Activated T-helper 1 cell treated with anti-CD3 and anti-CD28 coated beads, Interleukin-2, amount 50 U/mL, for 16 hours (primary cell): ENCODE measurements around the gene STXBP2.

ENCODE experiments used
- DNase-seq, 2 donors: peaks; one replicate each; pipeline ENCODE4 v3.0.0-alpha.2; 2020; ENCODE audit warnings: low read depth in 1 of 2, low spot score in 1 of 2

The STXBP2 gene

DNA sequence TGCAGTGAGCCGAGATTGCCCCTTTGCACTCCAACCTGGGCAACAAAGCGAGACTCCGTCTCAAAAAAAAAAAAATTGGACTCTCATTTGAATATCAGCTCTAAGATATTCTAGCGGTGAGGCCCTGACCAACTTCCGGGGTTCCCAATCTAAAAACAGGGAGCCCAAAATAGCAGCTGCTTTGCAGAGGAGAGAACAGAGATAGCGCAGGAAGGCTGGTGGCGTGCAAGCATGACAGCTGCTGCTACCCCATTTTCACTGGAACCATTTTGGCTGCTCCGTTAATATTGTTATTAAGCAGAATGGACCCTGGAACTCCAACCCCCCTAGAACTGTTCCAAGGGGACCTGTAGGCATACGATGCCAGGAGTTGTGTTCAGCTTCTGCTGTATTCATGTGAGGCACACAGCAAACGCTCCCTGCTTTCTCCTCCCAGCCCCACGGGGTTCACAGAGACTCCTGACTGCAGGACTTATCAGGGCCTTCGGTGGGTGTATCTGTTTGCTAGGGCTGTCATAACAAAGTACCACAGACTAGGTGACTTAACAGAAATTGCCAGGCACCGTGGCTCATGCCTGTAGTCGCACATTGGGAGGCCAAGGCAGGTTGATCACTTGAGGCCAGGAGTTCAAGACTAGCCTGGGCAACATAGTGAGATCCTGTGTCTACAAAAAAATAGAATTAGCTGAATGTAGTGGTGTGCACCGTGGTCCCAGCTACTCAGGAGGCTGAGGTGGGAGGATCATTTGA, 11.5 kb downstream of the STXBP2 start:
- DNase-seq: no peak

DNA sequence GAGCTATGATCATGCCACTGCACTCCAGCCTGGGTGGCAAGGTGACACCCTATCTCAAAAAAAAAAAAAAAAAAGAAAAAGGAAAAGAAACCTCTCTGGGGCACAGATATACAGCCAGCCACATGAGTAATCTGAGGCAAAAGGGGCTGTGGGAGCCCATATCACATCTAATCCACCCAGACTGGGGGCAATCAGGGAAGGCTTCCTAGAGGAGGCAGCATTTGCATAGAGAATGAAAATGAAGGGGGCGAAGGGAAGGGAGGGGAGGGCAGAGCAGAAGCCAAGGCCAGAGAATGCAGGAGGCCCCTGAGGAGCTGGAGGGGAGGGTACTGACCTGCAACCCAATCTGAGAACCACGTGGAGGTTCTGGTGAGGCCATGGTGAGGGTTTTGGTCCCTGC, 13.2 kb downstream of the STXBP2 start:
- no peak for DNase-seq

DNA sequence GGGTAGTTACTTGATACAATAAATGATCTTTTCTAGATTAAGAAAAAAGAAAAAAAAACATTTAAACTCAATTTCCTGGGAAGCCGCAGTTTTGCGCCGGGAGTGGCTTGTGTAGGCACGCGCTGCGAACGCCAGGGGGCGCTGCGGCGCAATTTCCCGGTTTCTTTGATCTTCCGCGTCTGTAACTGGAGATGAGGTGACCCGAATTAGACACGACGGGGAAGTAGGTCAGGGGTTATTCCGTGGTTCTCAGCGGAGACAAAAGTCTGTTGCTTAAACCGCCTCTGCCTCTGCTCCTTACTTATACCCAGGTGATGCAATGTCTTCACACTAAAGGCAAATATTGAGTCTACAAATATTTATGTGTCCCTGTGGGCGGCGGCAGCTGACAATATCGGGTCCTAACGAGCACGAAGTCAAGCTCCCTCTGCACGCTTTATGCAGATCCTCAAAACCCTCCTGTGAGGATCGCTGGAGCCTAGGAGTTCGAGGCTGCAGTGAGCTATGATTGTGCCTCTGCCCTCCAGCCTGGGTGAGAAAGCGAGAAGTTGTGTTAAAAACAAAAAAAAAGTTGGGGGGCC, 15.2 kb downstream of the STXBP2 start:
- peak; percentile 78 to 84 for DNase-seq

DNA sequence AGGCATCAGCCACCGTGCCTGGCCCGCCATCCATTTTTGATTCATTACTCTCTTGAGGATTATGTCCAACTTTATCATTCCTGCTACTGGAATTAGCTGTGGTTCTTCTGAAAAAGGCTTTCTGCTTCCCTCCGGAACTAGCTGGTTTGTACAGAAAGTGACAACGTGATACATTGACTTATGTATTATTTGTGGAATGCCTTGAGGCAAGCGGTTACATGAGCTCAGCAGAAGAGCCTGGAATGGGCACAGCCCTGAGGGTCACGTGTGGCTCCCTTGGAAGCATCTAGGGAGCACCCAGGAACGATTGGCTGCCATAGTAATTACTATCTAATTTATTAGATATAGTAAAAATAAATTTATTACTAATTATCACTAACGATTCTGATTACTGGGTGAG, 17.5 kb downstream of the STXBP2 start:
- no peak for DNase-seq

DNA sequence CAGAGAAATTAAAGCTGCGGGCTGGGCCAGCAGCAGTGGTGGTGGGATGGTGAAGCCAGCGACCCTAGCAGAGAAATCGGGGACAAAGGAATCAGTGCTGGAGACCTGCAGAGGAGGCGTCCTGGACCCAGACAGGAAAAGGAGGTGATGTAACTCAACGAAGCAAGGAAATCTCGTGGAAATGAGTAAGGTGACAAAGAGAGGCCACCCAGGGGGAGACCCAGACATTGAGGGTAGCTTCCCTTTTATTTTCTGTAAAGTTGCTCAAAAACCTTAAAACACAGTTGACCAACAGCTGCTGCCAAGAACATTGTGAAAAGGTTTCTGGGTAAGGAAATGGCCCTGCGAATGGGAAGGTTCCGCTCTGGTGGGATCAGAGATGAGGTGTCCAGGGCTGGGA, 18.7 kb downstream of the STXBP2 start:
- no peak for DNase-seq

DNA sequence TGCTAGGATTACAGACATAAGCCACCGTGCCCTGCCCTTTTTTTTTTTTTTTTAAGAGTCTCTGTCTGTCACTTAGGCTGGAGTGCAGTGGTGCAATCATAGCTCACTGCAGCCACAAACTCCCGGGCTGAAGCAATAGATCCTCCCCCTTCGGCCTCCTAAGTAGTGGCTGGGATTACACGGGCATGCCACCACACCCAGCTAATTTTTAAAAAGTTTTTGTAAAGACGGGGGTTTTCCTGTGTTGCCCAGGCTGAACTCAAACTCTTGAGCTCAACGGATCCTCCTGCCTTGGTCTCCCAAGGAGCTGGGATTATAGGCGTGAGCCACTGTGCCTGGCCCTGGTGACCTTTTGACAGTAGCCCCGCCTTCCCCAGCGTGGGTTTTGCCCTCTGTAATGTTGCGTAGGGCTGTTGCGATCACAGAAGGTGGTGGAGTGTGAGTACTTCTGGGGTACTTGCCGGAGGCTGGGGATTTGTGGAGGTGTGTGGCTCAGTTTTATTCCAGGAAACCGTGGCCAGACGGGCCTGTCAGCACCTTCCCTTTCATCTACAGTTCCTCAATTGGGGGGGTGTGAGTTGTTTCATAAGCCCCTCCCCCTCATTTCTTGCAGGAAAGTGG, 20.3 kb downstream of the STXBP2 start:
- no peak for DNase-seq

DNA sequence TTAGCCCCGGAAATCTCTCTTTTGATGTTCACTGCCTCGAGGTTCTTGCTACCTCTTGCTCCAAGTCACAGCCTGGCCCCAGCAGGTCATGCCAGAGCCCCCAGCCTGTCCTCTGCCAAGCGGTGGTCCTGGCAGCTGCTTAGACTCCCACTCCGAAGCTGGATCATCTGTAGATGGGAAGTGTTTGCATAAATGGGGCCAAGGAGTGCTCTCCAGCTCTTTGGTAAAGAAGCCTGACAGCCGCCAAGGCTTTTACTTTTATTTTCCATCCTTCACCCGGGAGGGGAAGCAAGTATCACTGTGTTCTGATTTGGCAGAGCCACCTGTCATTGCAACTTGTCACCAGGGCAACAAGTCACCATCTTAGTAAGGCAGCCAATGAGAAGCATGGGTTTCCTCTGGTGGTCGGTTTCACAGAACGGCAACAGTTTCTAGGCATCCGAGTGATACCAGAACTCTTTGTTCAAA, 21.3 kb downstream of the STXBP2 start:
- DNase-seq: no peak

DNA sequence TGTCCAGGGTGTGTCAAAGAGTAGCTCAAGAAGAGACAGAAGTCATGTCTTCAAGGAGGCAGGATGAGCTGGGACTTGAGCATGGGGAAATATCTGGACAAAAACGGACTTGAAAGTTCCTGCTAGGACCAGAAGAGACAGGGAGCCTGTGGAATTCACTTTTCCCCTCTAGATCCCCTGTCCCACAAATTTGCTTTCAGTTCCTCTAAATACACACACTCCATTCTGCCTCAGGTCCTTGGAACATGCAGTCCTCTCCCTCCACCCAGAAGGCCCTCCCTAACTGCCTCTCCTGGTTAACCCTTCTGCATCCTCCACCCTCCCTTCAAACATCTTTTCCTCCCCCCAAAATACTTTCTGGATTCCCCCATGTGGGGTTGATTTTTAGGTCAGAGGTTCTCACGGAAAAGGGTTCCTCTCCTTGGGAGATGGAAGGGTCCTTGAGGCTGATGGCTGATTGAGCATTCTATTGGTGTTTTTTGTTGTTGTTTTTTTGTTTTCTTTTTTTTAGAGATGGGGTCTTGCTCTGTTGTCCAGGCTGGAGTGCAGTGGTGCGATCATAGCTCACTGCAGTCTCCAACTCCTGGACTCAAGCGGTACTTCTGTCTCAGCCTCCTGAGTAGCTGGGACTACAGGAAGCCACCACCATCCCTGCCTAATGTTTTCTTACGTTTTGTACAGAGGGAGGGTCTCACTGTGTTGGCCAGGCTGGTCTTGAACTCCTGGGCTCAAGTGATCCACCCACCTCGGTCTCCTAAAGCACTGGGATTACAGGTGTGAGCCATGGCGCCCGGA, 25.0 kb downstream of the STXBP2 start:
- DNase-seq: no peak

DNA sequence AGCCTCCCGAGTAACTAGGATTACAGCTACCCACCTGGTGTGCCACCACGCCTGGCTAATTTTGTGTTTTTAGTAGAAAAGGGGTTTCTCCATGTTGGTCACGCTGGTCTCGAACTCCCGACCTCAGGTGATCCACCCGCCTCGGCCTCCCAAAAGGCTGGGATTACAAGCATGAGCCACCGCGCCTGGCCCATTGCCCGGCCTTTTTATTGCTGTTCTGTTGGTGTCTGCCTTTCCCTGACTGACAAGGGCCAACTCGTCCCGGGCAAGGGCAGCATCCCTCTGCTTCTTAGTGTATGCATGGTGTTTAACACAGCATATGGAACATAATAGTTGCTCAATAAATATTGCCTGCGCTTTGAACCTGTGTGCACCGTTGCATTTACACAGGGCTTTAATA, 25.7 kb downstream of the STXBP2 start:
- no peak for DNase-seq

DNA sequence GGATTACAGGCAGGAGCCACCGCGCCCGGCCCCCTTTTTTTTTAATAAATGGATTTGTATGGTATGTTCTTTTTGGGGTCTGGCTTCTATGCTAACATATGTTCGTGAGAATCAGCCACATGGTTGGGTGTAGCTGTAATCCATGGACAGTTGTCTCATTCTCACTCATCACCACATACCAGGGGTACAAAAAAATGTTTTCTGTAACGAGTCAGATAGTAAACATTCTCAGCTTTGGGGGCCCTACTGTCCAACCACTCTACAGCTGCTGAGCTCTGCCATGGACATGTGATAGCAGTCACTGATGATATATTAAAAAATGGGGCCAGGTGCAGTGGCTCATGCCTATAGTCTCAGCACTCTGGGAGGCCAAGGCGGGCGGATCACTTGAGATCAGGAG, 26.8 kb downstream of the STXBP2 start:
- no peak for DNase-seq

DNA sequence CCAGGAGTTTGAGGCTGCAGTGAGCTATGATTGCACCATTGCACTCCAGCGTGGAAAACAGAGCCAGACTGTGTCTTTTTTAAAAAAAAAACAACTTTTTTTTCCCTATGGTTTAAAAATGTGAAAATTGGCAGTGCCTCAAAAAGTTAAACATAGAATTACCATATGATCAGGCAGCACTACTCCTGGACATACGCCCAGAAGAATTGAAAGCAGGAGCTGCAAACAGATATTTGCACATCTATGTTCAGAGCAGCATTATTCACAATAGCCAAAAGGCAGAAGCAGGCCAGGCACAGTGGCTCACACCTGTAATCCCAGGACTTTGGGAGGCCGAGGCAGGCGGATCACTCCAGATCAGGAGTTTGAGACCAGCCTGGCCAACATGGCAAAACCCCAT, 28.2 kb downstream of the STXBP2 start:
- no peak for DNase-seq

DNA sequence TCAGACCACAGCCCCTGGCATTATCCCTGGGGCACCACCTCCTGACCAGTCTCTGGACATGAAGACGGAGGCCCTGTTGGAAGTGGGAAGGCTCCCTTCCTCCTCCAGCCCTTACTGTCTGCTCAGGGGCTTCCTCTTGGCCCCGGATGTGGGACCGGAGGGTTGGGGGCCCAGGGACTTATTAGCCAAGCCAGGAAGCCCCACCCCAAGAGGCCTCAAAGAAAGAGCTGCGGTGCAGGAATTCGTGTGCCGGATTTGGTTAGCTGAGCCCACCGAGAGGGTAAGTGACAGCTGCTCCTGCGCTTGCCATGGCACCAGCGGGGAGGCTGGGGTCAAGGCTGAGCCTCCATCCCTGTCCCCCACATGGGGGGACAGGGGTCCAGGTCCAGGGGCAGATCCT, 31.9 kb downstream of the STXBP2 start, which contains the start of gene RETN:
TSS of gene RETN (plus strand) at position 208 of the 400 bp plus-strand sequence. CDS start 278 bp downstream, outside the sequence.
- DNase-seq: no peak

DNA sequence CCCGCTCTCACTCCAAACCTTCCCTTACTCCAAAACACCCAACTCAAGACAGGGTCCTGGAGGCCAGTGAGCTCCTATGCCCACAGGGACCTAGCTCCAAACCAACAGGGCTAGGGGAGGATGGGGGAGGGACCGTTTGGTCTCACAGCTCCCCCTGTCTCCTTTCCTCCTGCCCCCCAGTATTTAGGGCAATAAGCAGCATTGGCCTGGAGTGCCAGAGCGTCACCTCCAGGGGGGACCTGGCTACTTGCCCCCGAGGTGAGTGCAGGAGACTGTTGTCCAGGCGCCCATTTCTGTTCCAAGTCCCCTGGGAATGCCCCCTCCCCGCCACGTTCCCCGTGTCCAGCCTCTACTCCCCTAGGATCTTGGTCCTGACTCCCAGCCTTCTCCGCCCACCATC, 32.7 kb downstream of the STXBP2 start:
- DNase-seq: no peak

DNA sequence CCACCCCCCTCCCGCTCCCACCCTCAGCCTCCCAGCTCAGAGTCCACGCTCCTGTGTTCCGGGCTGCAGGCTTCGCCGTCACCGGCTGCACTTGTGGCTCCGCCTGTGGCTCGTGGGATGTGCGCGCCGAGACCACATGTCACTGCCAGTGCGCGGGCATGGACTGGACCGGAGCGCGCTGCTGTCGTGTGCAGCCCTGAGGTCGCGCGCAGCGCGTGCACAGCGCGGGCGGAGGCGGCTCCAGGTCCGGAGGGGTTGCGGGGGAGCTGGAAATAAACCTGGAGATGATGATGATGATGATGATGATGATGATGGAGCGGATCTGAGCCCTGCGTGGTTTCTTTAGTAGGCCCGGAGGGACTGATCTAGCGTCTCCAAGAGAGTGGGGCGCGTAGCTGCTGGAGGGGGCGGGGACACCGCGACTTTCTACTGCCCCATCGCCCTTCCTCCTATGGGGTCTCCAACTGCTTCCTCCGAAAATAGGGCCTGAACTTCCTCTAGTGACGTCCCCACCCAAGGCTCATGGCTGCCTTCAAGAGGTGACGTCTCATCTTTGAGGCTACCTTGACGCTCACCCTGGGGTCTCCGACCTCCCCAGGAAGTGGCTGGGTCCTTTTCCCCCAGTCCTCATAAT, 33.4 kb downstream of the STXBP2 start:
- no peak for DNase-seq

DNA sequence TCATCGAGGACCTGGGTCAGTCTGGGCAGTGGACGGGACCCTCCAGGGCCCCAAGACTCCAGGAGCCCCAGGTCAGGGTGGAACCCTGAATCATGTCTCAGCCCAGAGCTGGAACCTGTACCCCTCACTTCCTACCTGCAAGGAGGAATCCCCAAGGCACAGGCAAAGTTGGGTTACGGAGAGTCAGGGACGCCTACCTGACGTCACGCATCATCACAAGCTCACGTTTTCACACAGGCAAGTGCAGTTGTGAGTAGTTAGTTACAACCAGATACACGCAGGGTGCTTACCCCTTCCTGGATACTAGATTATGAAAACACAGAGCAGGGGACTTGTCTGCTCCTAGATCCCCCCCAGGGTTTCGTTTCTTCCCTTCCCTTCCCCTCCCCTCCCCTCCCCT, 33.9 kb downstream of the STXBP2 start:
- no peak for DNase-seq

DNA sequence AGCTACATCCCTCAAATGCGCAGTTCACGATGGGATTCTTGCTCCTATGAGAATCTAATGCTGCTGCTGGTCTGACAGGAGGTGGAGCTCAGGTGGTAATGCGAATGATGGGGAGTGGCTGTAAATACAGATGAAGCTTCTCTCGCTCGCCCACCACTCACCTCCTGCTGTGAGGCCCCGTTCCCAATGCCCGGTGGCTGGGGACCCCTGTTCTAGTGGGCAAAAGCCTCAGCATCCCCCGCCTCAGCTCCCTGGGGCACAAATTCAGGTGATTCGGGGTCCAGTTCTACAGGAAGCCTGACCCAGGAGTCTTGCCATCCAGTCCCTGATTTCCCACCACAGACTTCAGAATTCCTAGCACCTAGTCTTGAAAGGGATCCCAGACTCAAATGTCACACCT, 35.6 kb downstream of the STXBP2 start:
- no peak for DNase-seq

DNA sequence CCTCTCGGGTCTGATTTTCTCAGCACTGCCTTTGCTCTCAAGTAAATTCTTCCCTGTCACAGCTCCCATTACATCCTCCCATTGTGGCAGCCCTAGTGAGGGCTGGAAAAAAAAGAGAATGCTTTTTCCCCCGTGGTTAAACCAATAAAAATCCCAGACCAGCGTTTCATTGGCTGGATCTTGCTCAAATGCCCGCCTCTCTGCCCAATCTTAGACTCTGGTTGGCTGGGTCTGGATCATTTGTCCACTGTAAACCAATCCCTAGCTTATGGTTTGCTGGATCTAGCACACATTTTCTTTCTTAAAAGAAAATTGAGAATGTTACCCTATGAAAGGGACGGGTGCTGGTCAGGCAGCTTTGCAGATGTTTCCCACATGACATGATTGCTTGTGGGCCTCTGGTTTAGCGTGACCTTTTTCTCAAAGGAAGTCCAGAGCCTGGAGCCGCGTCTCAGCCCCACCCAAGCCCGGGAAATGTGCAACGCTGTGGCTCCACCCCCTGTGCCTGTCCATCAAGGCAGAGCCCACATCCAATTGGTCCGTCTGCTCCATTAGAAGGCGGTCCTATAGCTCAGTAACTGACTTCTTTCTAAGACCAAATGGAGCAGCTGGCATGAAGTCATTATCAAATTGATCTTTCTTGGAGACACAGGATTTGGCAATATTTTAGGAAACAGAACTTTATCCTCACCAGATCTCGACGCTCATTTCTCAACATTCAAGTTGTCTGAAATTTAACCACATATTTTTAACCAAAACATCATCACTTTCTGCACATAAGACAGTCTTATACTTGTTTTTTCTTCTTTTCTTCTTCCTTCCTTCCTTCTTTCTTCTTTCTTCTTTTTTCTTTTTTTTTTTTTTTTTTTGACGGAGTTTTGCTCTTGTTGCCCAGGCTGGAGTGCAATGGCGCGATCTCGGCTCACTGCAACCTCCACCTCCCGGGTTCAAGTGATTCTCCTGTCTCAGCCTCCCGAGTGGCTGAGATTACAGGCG, 37.4 kb downstream of the STXBP2 start:
- no peak for DNase-seq

DNA sequence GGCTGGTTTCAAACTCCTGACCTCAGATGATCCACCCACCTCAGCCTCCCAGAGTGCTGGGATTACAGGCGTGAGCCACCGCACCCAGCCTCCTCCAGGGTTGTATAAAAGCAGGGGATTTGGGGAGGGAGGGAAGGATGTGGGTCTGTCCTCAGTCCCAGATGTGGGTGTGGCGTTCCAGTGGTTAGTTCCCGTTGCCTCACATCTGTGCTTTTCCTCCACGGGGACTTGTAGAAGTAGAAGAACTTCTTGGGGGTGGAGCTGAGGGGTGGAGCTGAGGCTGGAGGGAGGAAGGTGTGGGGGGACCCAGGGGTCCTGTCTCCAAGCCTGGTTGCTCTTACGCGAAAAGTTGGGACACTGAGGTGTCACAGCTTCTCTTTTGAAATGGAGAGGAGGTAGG, 39.5 kb downstream of the STXBP2 start:
- no peak for DNase-seq

DNA sequence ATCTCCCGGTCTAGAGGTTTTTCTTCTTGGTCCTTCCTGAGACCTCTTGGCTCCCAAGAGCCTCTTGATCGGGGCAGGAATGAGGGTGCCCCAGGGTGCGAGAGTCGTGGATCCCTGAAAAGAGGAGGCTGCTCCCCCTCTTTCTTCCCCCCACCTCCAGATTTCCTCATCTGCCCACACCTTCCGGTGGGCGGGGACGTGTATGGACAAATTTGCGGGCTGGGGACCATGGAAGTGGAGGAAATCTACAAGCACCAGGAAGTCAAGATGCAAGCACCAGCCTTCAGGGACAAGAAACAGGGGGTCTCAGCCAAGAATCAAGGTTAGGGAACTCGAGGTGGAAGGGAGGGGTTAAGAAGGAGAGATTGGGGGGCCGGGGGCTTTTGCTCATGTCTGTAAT, 39.9 kb downstream of the STXBP2 start, which contains the start of gene MCEMP1:
TSS of gene MCEMP1 (plus strand) at position 237 of the 400 bp plus-strand sequence. CDS start at position 268, 31 bp downstream.
- DNase-seq: no peak
